Measurements from ENCODE around the gene SH3BP1. TPM values are rescaled to one million over a fixed set of nuclear protein-coding genes. Genes with fewer than 3 reads are reported as not detected.
A peak's percentile ranks its signal among the peaks of the same experiment; 100 is the strongest.

The SH3BP1 gene
- total RNA-seq, 4 donors from 2014 or later: 2.9 to 4.9 (median 3.2) TPM

DNA sequence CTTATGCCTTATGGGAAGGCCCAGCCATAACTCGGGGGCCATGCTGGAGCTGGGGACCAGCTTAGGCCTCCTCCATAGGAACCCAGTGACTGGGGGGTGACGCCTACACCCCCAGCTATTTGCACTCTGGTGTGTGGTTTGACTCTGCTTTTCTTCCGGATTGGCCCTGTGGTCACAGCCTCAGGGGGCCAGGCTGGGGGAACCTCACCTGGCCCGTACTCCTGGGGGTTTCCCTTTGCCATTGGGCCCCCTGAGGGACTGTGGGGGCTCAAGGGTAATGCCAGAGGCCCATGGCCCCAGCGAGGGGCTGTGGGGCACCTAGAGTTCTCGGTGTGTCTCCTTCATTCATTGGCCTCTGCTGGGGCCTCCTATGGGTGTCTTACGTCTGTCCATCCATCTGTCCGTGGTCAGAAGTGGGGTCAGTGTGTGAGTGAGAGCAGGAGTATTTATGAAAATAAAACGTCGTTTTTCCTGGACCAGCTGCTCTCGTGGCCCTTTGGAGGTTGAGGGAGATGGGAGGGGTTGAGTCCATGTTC is 6.3 kb upstream of the SH3BP1 start:
- no peak overlapping the region for H3K4me3 ChIP-seq

GRCh38 chr22:37633625-37634416 is 5.6 kb upstream of the SH3BP1 start:
- peak; percentile 89 for ATAC-seq
- TF ChIP-seq POLR2A (IDR thresholded peaks at IDR 0.05): peak; percentile 19 to 20
- no peak for TF ChIP-seq EP300 (IDR thresholded peaks at IDR 0.05)
- TF ChIP-seq, protein P1, sequence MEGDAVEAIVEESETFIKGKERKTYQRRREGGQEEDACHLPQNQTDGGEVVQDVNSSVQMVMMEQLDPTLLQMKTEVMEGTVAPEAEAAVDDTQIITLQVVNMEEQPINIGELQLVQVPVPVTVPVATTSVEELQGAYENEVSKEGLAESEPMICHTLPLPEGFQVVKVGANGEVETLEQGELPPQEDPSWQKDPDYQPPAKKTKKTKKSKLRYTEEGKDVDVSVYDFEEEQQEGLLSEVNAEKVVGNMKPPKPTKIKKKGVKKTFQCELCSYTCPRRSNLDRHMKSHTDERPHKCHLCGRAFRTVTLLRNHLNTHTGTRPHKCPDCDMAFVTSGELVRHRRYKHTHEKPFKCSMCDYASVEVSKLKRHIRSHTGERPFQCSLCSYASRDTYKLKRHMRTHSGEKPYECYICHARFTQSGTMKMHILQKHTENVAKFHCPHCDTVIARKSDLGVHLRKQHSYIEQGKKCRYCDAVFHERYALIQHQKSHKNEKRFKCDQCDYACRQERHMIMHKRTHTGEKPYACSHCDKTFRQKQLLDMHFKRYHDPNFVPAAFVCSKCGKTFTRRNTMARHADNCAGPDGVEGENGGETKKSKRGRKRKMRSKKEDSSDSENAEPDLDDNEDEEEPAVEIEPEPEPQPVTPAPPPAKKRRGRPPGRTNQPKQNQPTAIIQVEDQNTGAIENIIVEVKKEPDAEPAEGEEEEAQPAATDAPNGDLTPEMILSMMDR (IDR thresholded peaks at IDR 0.05): peak in 3 of 4 experiments; percentile 19 to 24 (median 19)
- peaks cover 0 to 43% of the 10 kb centered on the region in 2 donors for H3K36me3 ChIP-seq
- H3K4me1 ChIP-seq: peaks cover 0 to 53% (median 32%) of the 10 kb centered on the region in 3 donors
- 0 to 4% methylated on average over 2 to 4 of the region's 24 CpGs for whole genome bisulfite sequencing, 2 donors (ENCODE audit: low coverage in 1 of 2)
- H3K27me3 ChIP-seq: peaks cover under 1% of the 10 kb centered on the region
- no peaks in the 10 kb centered on the region for H3K9me3 ChIP-seq
- H3K27ac ChIP-seq: peak overlapping the region; percentile 9 to 85 (median 80)
- peak overlapping the region in 1 of 2 donors; percentile 29 for H3K4me3 ChIP-seq

More for the DNA sequence above, 6.3 kb upstream of the SH3BP1 start:
- Histone ChIP-seq H3K4me1 (peaks cover 0 to 48% (median 28%) of the 10 kb centered on the region in 3 donors), H3K36me3 (peaks cover 0 to 49% of the 10 kb centered on the region in 2 donors), H3K27me3 (no peaks in the 10 kb centered on the region), H3K27ac (peak overlapping the region; percentile 32 to 85 (median 80)), H3K9me3 (no peaks in the 10 kb centered on the region)
- WGBS, 2 donors (ENCODE audit: low coverage in 1 of 2): 70% methylated on average over 2 of the region's 11 CpGs; no CpG with 5 or more reads in 1 of the 2 donors
- no peak for TF ChIP-seq POLR2AphosphoS5 (IDR thresholded peaks at IDR 0.05)
- no peak for TF ChIP-seq POLR2A (IDR thresholded peaks at IDR 0.05)
- TF ChIP-seq, protein P1 (IDR thresholded peaks at IDR 0.05): no peak
- TF ChIP-seq EP300 (IDR thresholded peaks at IDR 0.05): no peak
- ATAC-seq: no peak

DNA sequence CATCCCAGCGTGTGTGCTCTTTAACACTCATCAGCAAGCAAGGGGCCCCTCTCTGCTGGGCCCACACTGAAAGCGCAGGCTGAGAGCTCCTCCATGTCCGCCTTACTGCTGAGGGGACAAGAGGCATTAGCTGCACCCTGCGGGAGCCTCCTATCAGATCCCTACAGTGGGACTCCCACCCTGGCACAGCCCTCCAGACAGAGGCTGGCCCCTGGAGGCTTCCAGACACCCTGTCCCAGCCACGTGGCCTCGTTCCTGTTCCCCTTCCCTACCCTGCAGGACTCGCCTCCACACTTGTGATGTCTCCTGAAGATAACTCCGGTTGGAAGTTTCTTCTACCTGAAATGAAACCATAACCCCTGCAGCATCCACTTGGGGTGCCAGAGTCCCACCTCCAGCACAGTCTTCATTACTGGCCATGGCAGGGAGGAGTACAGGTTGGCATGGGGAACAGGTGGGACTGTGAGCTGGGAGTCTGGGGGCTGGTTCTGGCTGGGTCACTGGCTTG is 5.0 kb upstream of the SH3BP1 start:
- Histone ChIP-seq H3K9me3 (no peaks in the 10 kb centered on the region), H3K4me3 (peak overlapping the region in 1 of 2 donors; percentile 29), H3K4me1 (peaks cover 0 to 60% (median 39%) of the 10 kb centered on the region in 3 donors), H3K27me3 (peaks cover 7% of the 10 kb centered on the region), H3K36me3 (peaks cover 0 to 36% of the 10 kb centered on the region in 2 donors), H3K27ac (peak overlapping the region; percentile 9 to 85 (median 80))
- 13% methylated on average over 4 of the region's 8 CpGs; no CpG with 5 or more reads in 1 of the 2 donors for WGBS, 2 donors (ENCODE audit: low coverage in 1 of 2)
- TF ChIP-seq POLR2AphosphoS5 (IDR thresholded peaks at IDR 0.05): no peak
- TF ChIP-seq POLR2A (IDR thresholded peaks at IDR 0.05): no peak
- TF ChIP-seq, protein P1 (IDR thresholded peaks at IDR 0.05): peak in 1 of 4 experiments; percentile 12
- no peak for TF ChIP-seq EP300 (IDR thresholded peaks at IDR 0.05)
- ATAC-seq: no peak

DNA sequence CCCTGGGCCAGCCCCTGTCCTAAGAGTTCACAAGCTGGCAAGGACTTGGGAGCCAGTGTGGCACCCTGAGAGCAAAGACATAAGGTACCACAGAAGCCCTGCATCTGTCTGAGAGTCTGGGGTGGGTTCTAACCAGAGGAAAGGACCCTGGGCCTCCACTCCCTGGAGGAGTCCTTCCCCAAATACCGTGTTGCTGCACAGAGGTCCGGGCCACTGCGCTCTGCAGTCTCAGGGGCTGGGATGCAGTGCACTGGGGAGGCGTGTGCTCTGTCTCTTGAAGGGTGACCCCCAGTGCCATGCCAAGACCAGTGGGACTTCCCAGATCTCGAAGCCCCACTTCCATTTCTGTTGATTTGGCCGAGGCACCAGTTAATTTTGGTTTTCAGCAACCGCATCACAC is 4.3 kb upstream of the SH3BP1 start:
- TF ChIP-seq EP300 (IDR thresholded peaks at IDR 0.05): no peak
- TF ChIP-seq POLR2AphosphoS5 (IDR thresholded peaks at IDR 0.05): no peak
- TF ChIP-seq, protein P1 (IDR thresholded peaks at IDR 0.05): no peak
- no peak for TF ChIP-seq POLR2A (IDR thresholded peaks at IDR 0.05)
- H3K36me3 ChIP-seq: peaks cover 0 to 29% of the 10 kb centered on the region in 2 donors
- ATAC-seq: no peak
- no peaks in the 10 kb centered on the region for H3K9me3 ChIP-seq
- peak overlapping the region in 3 of 4 donors; percentile 79 to 85 (median 80) for H3K27ac ChIP-seq
- no peak overlapping the region for H3K4me3 ChIP-seq
- 94% methylated on average over 4 of the region's 7 CpGs; no CpG with 5 or more reads in 1 of the 2 donors for WGBS, 2 donors (ENCODE audit: low coverage in 1 of 2)
- peaks cover 0 to 67% (median 41%) of the 10 kb centered on the region in 3 donors for H3K4me1 ChIP-seq
- peaks cover 14% of the 10 kb centered on the region for H3K27me3 ChIP-seq

Measured in gastroesophageal sphincter (tissue), 4 donors.